Right cardiac atrium (tissue), 5 donors: Measurements from ENCODE around the gene TRPC4. TPM values are rescaled to one million over a fixed set of nuclear protein-coding genes. Genes with fewer than 3 reads are reported as not detected.

ENCODE experiments used
- ATAC-seq, 2 donors: fragments of 200-7000 bp; cut with Tn5 transposase; one replicate each; pipeline versions ENCODE4 v1.8.0 to v1.9.1; 2020; ENCODE audit warnings: moderate library complexity in 2 of 2, mild to moderate bottlenecking in 1 of 2
- DNase-seq, 3 donors: peaks; one replicate each; pipeline ENCODE4 v3.0.0-alpha.2; 2020
- H3K27ac ChIP-seq: one replicate; pipeline ENCODE4 v1.5.1; 2013; ENCODE audit warnings: mild to moderate bottlenecking, low read length, control low read depth, moderate library complexity
- H3K27me3 ChIP-seq: one replicate; pipeline ENCODE4 v1.6.1; 2013; ENCODE audit not compliant: control insufficient read depth, insufficient read depth
- H3K4me1 ChIP-seq: one replicate; pipeline ENCODE4 v1.6.1; 2013; ENCODE audit warnings: low read length; ENCODE audit not compliant: control insufficient read depth, insufficient read depth
- H3K4me3 ChIP-seq: one replicate; pipeline ENCODE4 v1.5.1; 2013; ENCODE audit warnings: low read length, control low read depth
- H3K9me3 ChIP-seq: one replicate; pipeline ENCODE4 v1.6.1; 2013; ENCODE audit warnings: low read length; ENCODE audit not compliant: control insufficient read depth
- WGBS: extraction: QIAGEN DNeasy Blood & Tissue Kit; methylation state at CpG from one replicate; pipeline ENCODE4 v1.1.7; 2013; 5-methylcytosine and 5-hydroxymethylcytosine counted together
- intact Hi-C, 4 donors: fragments of 100-400 bp; cut with DNase I; formaldehyde crosslinking; loops; one replicate each; pipeline versions ENCODE4 v1.11.0 to v1.14.0; 2022 to 2023
- polyA plus RNA-seq: library from polyadenylated mRNA; stranded (reverse); fragments of 200-250 nt; gene quantifications from one replicate; pipeline ENCODE4 v1.2.3, GENCODE V29; 2013
- total RNA-seq, 4 donors: library from RNA; stranded (reverse); fragmentation: NEBNext Ultra II Directional; extraction: Animal tissue kit (Norgen Biotek cat#: 25700); gene quantifications; one replicate each; pipeline ENCODE4 v1.2.1, GENCODE V29; 2021
- donor health status: healthy with polysubstance abuse.
- donor health status: DM: no; HTN: yes; CAD: no.
- donor health status: DM: no; HTN: no; CAD: no.
- donor health status: DM: no; HTN: yes; CAD: no; lungs with severe emphysema.
- donor health status: DM: yes; HTN: yes; CAD: no.

The TRPC4 gene
- total and polyA plus RNA-seq, 5 donors: 1.4 to 4.6 (median 4.3) TPM

- Histone ChIP-seq H3K27ac (no peak overlapping the region), H3K27me3 (no peaks in the 10 kb centered on the region), H3K4me3 (no peak overlapping the region), H3K4me1 (no peaks in the 10 kb centered on the region), H3K9me3 (no peaks in the 10 kb centered on the region)
- intact Hi-C loops: loop anchor here in 1 of 4 donors (5.0 kb wide), 1 partner anchor 758 kb away; no protein-coding TSS in a partner anchor
- 66% methylated on average over 2 of the region's 2 CpGs for WGBS
- ATAC-seq: no peak
- DNase-seq: no peak
Measured at GRCh38 chr13:37769078-37769477, 100.5 kb downstream of the TRPC4 start.

GRCh38 chr13:37766502-37766901 lies 103.1 kb downstream of the TRPC4 start:
- Histone ChIP-seq H3K4me1 (no peaks in the 10 kb centered on the region), H3K27me3 (no peaks in the 10 kb centered on the region), H3K4me3 (no peak overlapping the region), H3K9me3 (no peaks in the 10 kb centered on the region), H3K27ac (no peak overlapping the region)
- intact Hi-C loops: loop anchor here in 1 of 4 donors (5.0 kb wide), 1 partner anchor 761 kb away; no protein-coding TSS in a partner anchor
- WGBS: 84% methylated on average over 3 of the region's 3 CpGs
- DNase-seq: no peak
- ATAC-seq: no peak

GRCh38 chr13:37755349-37755748 lies 114.2 kb downstream of the TRPC4 start:
- DNase-seq: no peak
- no peaks in the 10 kb centered on the region for H3K9me3 ChIP-seq
- intact Hi-C loops: no loop called here
- H3K4me3 ChIP-seq: no peak overlapping the region
- WGBS: 85% methylated on average over 3 of the region's 3 CpGs
- no peaks in the 10 kb centered on the region for H3K27me3 ChIP-seq
- no peaks in the 10 kb centered on the region for H3K4me1 ChIP-seq
- no peak overlapping the region for H3K27ac ChIP-seq
- ATAC-seq: no peak

- DNase-seq (no peak), ATAC-seq (no peak)
- 89% methylated on average over 6 of the region's 6 CpGs for WGBS
- Histone ChIP-seq H3K27ac (no peak overlapping the region), H3K4me3 (no peak overlapping the region), H3K9me3 (no peaks in the 10 kb centered on the region), H3K4me1 (no peaks in the 10 kb centered on the region), H3K27me3 (no peaks in the 10 kb centered on the region)
- intact Hi-C loops: no loop called here
Measured at GRCh38 chr13:37753776-37754175, 115.8 kb downstream of the TRPC4 start.

- H3K27ac ChIP-seq: no peak overlapping the region
Measured at GRCh38 chr13:37752146-37752545, 117.4 kb downstream of the TRPC4 start.

GRCh38 chr13:37751025-37751424 lies 118.5 kb downstream of the TRPC4 start:
- Histone ChIP-seq H3K4me3 (no peak overlapping the region), H3K9me3 (no peaks in the 10 kb centered on the region), H3K27me3 (no peaks in the 10 kb centered on the region), H3K27ac (no peak overlapping the region), H3K4me1 (no peaks in the 10 kb centered on the region)
- DNase-seq: no peak
- intact Hi-C loops: no loop called here
- WGBS: 92% methylated on average over 9 of the region's 9 CpGs
- ATAC-seq: no peak

More at GRCh38 chr13:37752146-37752545, 117.4 kb downstream of the TRPC4 start:
- H3K4me1 ChIP-seq: no peaks in the 10 kb centered on the region
- no peaks in the 10 kb centered on the region for H3K27me3 ChIP-seq
- ATAC-seq (no peak), DNase-seq (no peak)
- no peak overlapping the region for H3K4me3 ChIP-seq
- intact Hi-C loops: no loop called here
- H3K9me3 ChIP-seq: no peaks in the 10 kb centered on the region
- 69% methylated on average over 9 of the region's 9 CpGs for WGBS

- DNase-seq: no peak
- Histone ChIP-seq H3K27me3 (no peaks in the 10 kb centered on the region), H3K4me3 (no peak overlapping the region), H3K27ac (no peak overlapping the region), H3K4me1 (no peaks in the 10 kb centered on the region), H3K9me3 (no peaks in the 10 kb centered on the region)
- intact Hi-C loops: no loop called here
- 86% methylated on average over 3 of the region's 3 CpGs for WGBS
- ATAC-seq: no peak
Measured at GRCh38 chr13:37748913-37749312, 120.7 kb downstream of the TRPC4 start.

GRCh38 chr13:37747071-37747612 lies 122.4 kb downstream of the TRPC4 start:
- ATAC-seq: no peak
- Histone ChIP-seq H3K4me1 (no peaks in the 10 kb centered on the region), H3K27ac (no peak overlapping the region), H3K27me3 (no peaks in the 10 kb centered on the region), H3K9me3 (no peaks in the 10 kb centered on the region), H3K4me3 (no peak overlapping the region)
- no peak for DNase-seq
- intact Hi-C loops: no loop called here
- WGBS: 66% methylated on average over 5 of the region's 5 CpGs

GRCh38 chr13:37741536-37741935 lies 128.0 kb downstream of the TRPC4 start:
- no peaks in the 10 kb centered on the region for H3K27me3 ChIP-seq
- ATAC-seq: no peak
- H3K9me3 ChIP-seq: no peaks in the 10 kb centered on the region
- intact Hi-C loops: no loop called here
- no peak overlapping the region for H3K4me3 ChIP-seq
- no peaks in the 10 kb centered on the region for H3K4me1 ChIP-seq
- 82% methylated on average over 7 of the region's 7 CpGs for WGBS
- no peak overlapping the region for H3K27ac ChIP-seq
- DNase-seq: no peak

GRCh38 chr13:37736045-37736444 lies 133.5 kb downstream of the TRPC4 start:
- Histone ChIP-seq H3K27me3 (no peaks in the 10 kb centered on the region), H3K9me3 (no peaks in the 10 kb centered on the region), H3K4me1 (no peaks in the 10 kb centered on the region), H3K4me3 (no peak overlapping the region), H3K27ac (no peak overlapping the region)
- no peak for ATAC-seq
- no peak for DNase-seq
- WGBS: 91% methylated on average over 3 of the region's 3 CpGs
- intact Hi-C loops: no loop called here

- DNase-seq (no peak), ATAC-seq (no peak)
- intact Hi-C loops: no loop called here
- H3K27me3 ChIP-seq: no peaks in the 10 kb centered on the region
- H3K27ac ChIP-seq: no peak overlapping the region
- no peaks in the 10 kb centered on the region for H3K9me3 ChIP-seq
- no peak overlapping the region for H3K4me3 ChIP-seq
- 70% methylated on average over 4 of the region's 4 CpGs for WGBS
- H3K4me1 ChIP-seq: no peaks in the 10 kb centered on the region
Measured at GRCh38 chr13:37735293-37735692, 134.3 kb downstream of the TRPC4 start.

- 77% methylated on average over 4 of the region's 4 CpGs for WGBS
- no peaks in the 10 kb centered on the region for H3K27me3 ChIP-seq
- no peak overlapping the region for H3K4me3 ChIP-seq
- intact Hi-C loops: no loop called here
- DNase-seq: no peak
- H3K9me3 ChIP-seq: no peaks in the 10 kb centered on the region
- H3K27ac ChIP-seq: no peak overlapping the region
- no peaks in the 10 kb centered on the region for H3K4me1 ChIP-seq
- ATAC-seq: no peak
Measured at GRCh38 chr13:37729876-37730275, 139.7 kb downstream of the TRPC4 start.
